GM23248 (cell line): ENCODE data around the gene FAF2. TPM values are rescaled to one million over a fixed set of nuclear protein-coding genes. Genes with fewer than 3 reads are reported as not detected.
"Not testable (repeated sequence)": the region's sequence is repeated elsewhere in the genome, so short reads cannot be mapped to it uniquely, and the experiment has no call there.

Experiments
- DNase-seq: peaks from one replicate; pipeline ENCODE4 v3.0.0-alpha.2; 2015
- H2AFZ ChIP-seq: fragments of 200-600 bp; sonication (generic); 2 replicates; pipeline ENCODE4 v1.6.1; 2016; ENCODE audit warnings: antibody characterized with exemption
- H3F3A ChIP-seq: fragments of 200-600 bp; sonication (generic); 2 replicates; pipeline ENCODE4 v1.6.1; 2016; ENCODE audit warnings: mild to moderate bottlenecking, antibody characterized with exemption, mixed run types; ENCODE audit not compliant: insufficient read depth
- H3K27ac ChIP-seq: fragments of 200-600 bp; sonication (generic); 2 replicates; pipeline ENCODE4 v1.5.1; 2016; ENCODE audit warnings: mild to moderate bottlenecking
- H3K27me3 ChIP-seq: fragments of 200-600 bp; sonication (generic); replicated peaks from 2 replicates; pipeline ENCODE4 v1.6.1; 2016; ENCODE audit warnings: mild to moderate bottlenecking; ENCODE audit not compliant: insufficient read depth
- H3K36me3 ChIP-seq: fragments of 200-600 bp; sonication (generic); 2 replicates; pipeline ENCODE4 v1.6.1; 2016; ENCODE audit warnings: low read depth, mild to moderate bottlenecking
- H3K4me1 ChIP-seq: fragments of 200-600 bp; sonication (generic); 2 replicates; pipeline ENCODE4 v1.6.1; 2016; ENCODE audit warnings: mild to moderate bottlenecking; ENCODE audit not compliant: insufficient read depth
- H3K4me2 ChIP-seq: fragments of 200-600 bp; sonication (generic); one replicate; pipeline ENCODE4 v1.6.1; 2016; ENCODE audit warnings: mild to moderate bottlenecking; ENCODE audit not compliant: unreplicated experiment
- H3K4me3 ChIP-seq: fragments of 200-600 bp; sonication (generic); 2 replicates; pipeline ENCODE4 v1.5.1; 2016; ENCODE audit warnings: mild to moderate bottlenecking
- H3K79me2 ChIP-seq: fragments of 200-600 bp; sonication (generic); 2 replicates; pipeline ENCODE4 v1.6.1; 2016; ENCODE audit warnings: mild to moderate bottlenecking; ENCODE audit not compliant: insufficient read depth
- H3K9ac ChIP-seq: fragments of 200-600 bp; sonication (generic); 2 replicates; pipeline ENCODE4 v1.6.1; 2016; ENCODE audit warnings: mild to moderate bottlenecking
- H3K9me2 ChIP-seq: fragments of 200-600 bp; sonication (generic); 2 replicates; pipeline ENCODE4 v1.6.1; 2016; ENCODE audit warnings: mixed run types, mild to moderate bottlenecking, moderate library complexity; ENCODE audit not compliant: insufficient read depth
- H3K9me3 ChIP-seq: fragments of 200-600 bp; sonication (generic); one replicate; pipeline ENCODE4 v1.6.1; 2017; ENCODE audit warnings: low read depth
- H4K20me1 ChIP-seq: fragments of 200-600 bp; sonication (generic); 2 replicates; pipeline ENCODE4 v1.6.0; 2016; ENCODE audit not compliant: insufficient read depth
- EZH2 ChIP-seq: fragments of 200-600 bp; sonication (generic); IDR thresholded peaks from 2 replicates; pipeline ENCODE4 v1.6.1; 2018; ENCODE audit warnings: antibody characterized with exemption, mild to moderate bottlenecking; ENCODE audit not compliant: insufficient read depth, poor library complexity, severe bottlenecking
- EZH2phosphoT487 ChIP-seq: fragments of 200-600 bp; sonication (generic); IDR thresholded peaks from 2 replicates; pipeline ENCODE4 v1.6.1; 2018; ENCODE audit warnings: antibody characterized with exemption, moderate library complexity, mild to moderate bottlenecking, low read depth; ENCODE audit not compliant: insufficient read depth
- whole genome bisulfite sequencing, 2 experiments: methylation state at CpG; one replicate each; pipeline ENCODE4 v1.1.6; 2015 to 2017; ENCODE audit warnings: low lambda C conversion rate in 2 of 2, low coverage in 1 of 2; ENCODE audit errors: missing lambda C conversion rate in 2 of 2; 5-methylcytosine and 5-hydroxymethylcytosine counted together
- in situ Hi-C: fragments of 300-500 bp; cut with MboI; formaldehyde crosslinking; loops from 2 replicates; pipeline ENCODE4 v1.15.0; 2020
- polyA plus RNA-seq: library from polyadenylated mRNA; unstranded; fragments of >200 nt; fragmentation: Nextera tagmentation; extraction: Ambion mirVana; gene quantifications from 2 replicates; pipeline ENCODE4 v1.2.1, GENCODE V29; 2016
- total RNA-seq: library from RNA; depleted of rRNA; stranded (reverse); fragments of >200 nt; shearing (Covaris generic); gene quantifications from 2 replicates; pipeline ENCODE4 v1.2.3, GENCODE V29; 2014

The FAF2 gene
- total and polyA plus RNA-seq, 2 experiments from 2014 or later = 45.0 to 45.4 TPM

DNA sequence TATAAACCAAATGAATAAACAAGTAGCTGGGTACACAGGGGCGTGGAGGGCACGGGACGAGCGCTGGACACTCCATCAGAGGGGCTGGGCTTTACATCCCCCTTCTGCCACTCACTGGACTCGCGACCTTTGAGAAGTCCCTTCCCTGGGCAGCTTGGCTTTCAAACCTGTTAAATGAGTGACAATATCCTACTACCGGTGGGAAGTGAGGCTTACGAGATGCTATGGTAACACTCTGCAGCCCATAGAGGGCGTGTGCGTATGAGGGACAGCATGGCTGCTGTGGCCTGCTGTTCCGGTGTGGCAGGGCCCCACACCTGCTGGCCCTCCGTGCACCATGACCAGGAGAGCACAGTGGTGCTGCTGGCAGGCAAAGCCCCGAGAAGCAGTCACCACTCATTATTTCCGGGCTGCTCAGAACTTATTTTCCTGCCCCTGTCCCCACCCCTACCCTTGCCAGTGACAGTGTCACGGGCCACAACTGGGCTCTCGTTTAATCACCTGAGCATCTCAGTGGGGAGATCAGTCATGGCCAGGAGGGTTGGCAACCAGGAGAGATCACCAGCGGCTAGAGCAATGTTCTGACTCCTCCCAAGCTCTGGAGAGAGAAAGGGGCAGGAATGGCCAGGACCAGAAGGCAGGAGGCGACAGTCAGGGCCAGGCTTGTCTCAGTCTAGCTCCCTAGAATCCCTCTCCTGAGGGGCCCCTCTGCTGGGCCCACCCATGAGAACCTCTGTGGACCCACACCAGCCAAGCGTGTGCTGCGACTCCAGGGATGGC, 42.3 kb upstream of the FAF2 start:
- no peaks in the 10 kb centered on the region for H3F3A ChIP-seq
- in situ Hi-C loops = no loop called here
- H3K27me3 ChIP-seq = no peaks in the 10 kb centered on the region
- H3K4me3 ChIP-seq = no peak overlapping the region
- no peak overlapping the region for H3K9ac ChIP-seq
- no peak for TF ChIP-seq EZH2
- no peak overlapping the region for H2AFZ ChIP-seq
- no peaks in the 10 kb centered on the region for H3K9me2 ChIP-seq
- no peaks in the 10 kb centered on the region for H3K9me3 ChIP-seq
- no peak overlapping the region for H3K4me2 ChIP-seq
- peaks cover 3% of the 10 kb centered on the region; the same call in 1 of the 2 replicates for H3K36me3 ChIP-seq
- no peak for DNase-seq
- H3K79me2 ChIP-seq = peaks cover 15% of the 10 kb centered on the region
- WGBS, 2 experiments = 90 to 92% methylated on average over 20 of the region's 20 CpGs
- no peak overlapping the region for H3K27ac ChIP-seq
- H3K4me1 ChIP-seq = no peaks in the 10 kb centered on the region
- H4K20me1 ChIP-seq = no peaks in the 10 kb centered on the region

DNA sequence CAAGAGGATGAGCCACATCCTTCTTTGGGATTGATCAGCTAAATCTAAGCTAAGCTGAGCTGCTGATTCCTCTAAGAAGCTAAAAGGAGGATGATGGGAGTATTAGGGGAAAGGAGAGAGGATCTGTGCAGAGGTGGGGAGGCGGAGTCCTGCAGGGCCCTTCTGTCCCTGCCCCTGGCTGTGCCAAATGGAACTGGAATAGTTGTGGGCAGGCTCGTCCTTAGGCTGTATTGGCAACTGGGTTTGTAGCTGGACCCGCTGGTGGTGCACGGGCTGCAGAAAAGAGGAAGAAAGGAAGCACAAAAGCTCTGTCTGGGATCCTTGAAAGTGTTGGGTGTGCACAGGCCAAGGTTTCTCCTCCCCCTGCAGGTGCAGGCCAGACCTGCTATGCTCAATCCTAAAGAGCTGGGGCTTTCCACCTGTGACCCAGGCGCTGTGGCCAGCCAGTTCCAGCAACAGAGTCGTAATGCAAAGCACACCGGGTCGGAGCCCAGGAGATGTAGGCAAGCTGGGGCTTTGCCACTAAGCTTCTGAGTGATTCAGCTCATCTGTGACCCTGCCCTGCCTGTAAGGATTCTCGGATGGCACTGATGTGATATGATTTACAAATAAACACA, 41.6 kb upstream of the FAF2 start:
- Histone ChIP-seq H4K20me1 (no peaks in the 10 kb centered on the region), H3K9me3 (no peaks in the 10 kb centered on the region), H3K27me3 (no peaks in the 10 kb centered on the region), H3K9me2 (no peaks in the 10 kb centered on the region), H3K9ac (no peak overlapping the region), H3F3A (no peaks in the 10 kb centered on the region), H3K4me2 (no peak overlapping the region), H3K4me3 (no peak overlapping the region), H3K4me1 (peaks cover 5% of the 10 kb centered on the region; the same call in 1 of the 2 replicates), H3K36me3 (peaks cover 3% of the 10 kb centered on the region; the same call in 1 of the 2 replicates), H3K27ac (no peak overlapping the region), H3K79me2 (peaks cover 22% of the 10 kb centered on the region), H2AFZ (no peak overlapping the region)
- no peak for TF ChIP-seq EZH2phosphoT487
- TF ChIP-seq EZH2 = no peak
- WGBS, 2 experiments = 88 to 95% methylated on average over 9 of the region's 9 CpGs
- in situ Hi-C loops = no loop called here
- no peak for DNase-seq

DNA sequence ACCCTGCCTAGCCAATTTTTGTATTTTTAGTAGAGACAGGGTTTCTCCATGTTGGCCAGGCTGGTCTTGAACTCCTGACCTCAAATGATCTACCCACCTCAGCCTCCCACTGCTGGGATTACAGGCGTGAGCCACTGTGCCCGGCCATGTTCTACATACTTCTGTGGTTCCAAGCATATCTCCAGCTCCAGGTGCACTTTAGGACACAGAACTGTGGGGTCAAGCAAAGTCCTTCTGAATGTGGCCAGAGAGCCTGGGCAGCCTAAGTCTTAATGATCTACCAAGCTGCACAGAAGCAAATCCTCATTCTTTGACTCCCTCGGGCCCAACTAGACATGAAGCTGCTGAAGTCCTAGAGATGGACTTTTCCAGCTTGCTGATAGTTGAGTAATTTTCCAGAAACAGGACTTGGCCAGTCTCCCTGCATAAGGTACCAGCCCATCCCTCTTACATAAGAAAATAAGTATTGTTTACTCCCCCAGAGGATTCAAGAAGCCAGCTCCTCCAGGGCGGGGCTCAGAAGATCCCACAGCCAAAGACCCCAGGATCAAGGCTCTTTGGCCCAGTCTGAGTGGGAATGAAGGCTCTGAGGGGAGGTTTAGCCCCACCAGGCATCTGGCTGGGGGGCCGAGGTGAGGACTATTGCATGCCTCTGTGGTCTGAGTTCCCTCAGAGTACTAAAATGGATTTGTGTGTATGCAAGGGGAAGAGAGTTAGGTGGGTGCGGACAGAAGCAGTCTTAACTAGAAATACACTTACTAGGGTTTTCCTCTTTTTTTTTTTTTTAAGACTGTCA, 40.5 kb upstream of the FAF2 start:
- DNase-seq = no peak
- Histone ChIP-seq H3F3A (no peaks in the 10 kb centered on the region), H2AFZ (no peak overlapping the region), H3K9me2 (no peaks in the 10 kb centered on the region), H3K36me3 (peaks cover 3% of the 10 kb centered on the region; the same call in 1 of the 2 replicates), H3K9me3 (no peaks in the 10 kb centered on the region), H3K4me1 (peaks cover 14% of the 10 kb centered on the region), H3K27me3 (no peaks in the 10 kb centered on the region), H3K27ac (no peak overlapping the region), H4K20me1 (no peaks in the 10 kb centered on the region), H3K79me2 (peaks cover 32% of the 10 kb centered on the region), H3K4me3 (no peak overlapping the region), H3K4me2 (no peak overlapping the region), H3K9ac (no peak overlapping the region)
- in situ Hi-C loops = no loop called here
- TF ChIP-seq EZH2 (no peak), EZH2phosphoT487 (no peak)
- 57 to 62% methylated on average over 6 of the region's 6 CpGs for WGBS, 2 experiments

DNA sequence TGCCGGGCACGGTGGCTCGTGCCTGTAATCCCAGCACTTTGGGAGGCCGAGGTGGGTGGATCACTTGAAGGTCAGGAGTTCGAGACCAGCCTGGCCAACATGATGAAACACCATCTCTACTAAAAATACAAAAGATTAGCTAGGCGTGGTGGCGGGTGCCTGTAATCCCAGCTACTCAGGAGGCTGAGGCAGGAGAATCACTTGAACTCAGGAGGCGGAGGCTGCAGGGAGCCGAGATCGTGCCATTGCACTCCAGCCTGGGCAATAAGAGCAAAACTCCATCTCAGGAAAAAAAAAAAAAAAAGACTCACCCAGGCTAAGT, 40.0 kb upstream of the FAF2 start:
- WGBS, 2 experiments = 57 to 62% methylated on average over 10 of the region's 10 CpGs
- in situ Hi-C loops, H3K9me2 ChIP-seq: not testable (repeated sequence)

More for the DNA sequence above, 40.0 kb upstream of the FAF2 start:
- H3K4me3 ChIP-seq, H2AFZ ChIP-seq, H3K36me3 ChIP-seq, DNase-seq, H3K9ac ChIP-seq, H3F3A ChIP-seq, H3K27me3 ChIP-seq, H4K20me1 ChIP-seq, H3K27ac ChIP-seq, H3K9me3 ChIP-seq, H3K4me2 ChIP-seq: not testable (repeated sequence)
- Histone ChIP-seq H3K4me1 (peaks cover 20% of the 10 kb centered on the region), H3K79me2 (peaks cover 35% of the 10 kb centered on the region)
